Mesendoderm (in vitro differentiated cells): ENCODE data around the gene GOLGA3.
"Not testable (repeated sequence)": the region's sequence is repeated elsewhere in the genome, so short reads cannot be mapped to it uniquely, and the experiment has no call there.

ENCODE experiments used
- DNase-seq: peaks from one replicate; pipeline ENCODE4 v3.0.0; 2013
- H2AK5ac ChIP-seq: 2 replicates; pipeline ENCODE4 v1.6.1; 2013; ENCODE audit warnings: low read length, inconsistent platforms
- H2BK120ac ChIP-seq: 2 replicates; pipeline ENCODE4 v1.6.1; 2013; ENCODE audit warnings: low read depth, mild to moderate bottlenecking, low read length, moderate library complexity, mixed read lengths
- H2BK15ac ChIP-seq: replicated peaks from 2 replicates; pipeline ENCODE4 v1.6.1; 2013; ENCODE audit warnings: low read depth, mild to moderate bottlenecking, moderate library complexity
- H2BK5ac ChIP-seq: 2 replicates; pipeline ENCODE4 v1.6.1; 2013; ENCODE audit warnings: low read length, inconsistent platforms
- H3K18ac ChIP-seq: 2 replicates; pipeline ENCODE4 v1.6.1; 2013; ENCODE audit warnings: mild to moderate bottlenecking, low read length, mixed read lengths
- H3K23ac ChIP-seq: one replicate; pipeline ENCODE4 v1.6.1; 2013; ENCODE audit warnings: low read length
- H3K27ac ChIP-seq: 2 replicates; pipeline ENCODE4 v1.5.1; 2013; ENCODE audit warnings: low read depth, mild to moderate bottlenecking, inconsistent platforms, low read length, moderate library complexity
- H3K27me3 ChIP-seq: 2 replicates; pipeline ENCODE4 v1.6.1; 2013; ENCODE audit warnings: low read length, control low read depth, mild to moderate bottlenecking, inconsistent platforms; ENCODE audit not compliant: insufficient read depth, poor library complexity
- H3K36me3 ChIP-seq: 2 replicates; pipeline ENCODE4 v1.6.1; 2013; ENCODE audit warnings: low read length, inconsistent platforms; ENCODE audit not compliant: control insufficient read depth, insufficient read depth
- H3K4ac ChIP-seq: one replicate; pipeline ENCODE4 v1.6.1; 2013; ENCODE audit warnings: low read depth, mild to moderate bottlenecking, low read length, moderate library complexity
- H3K4me1 ChIP-seq: 2 replicates; pipeline ENCODE4 v1.6.1; 2013; ENCODE audit warnings: low read depth, low read length, inconsistent platforms; ENCODE audit not compliant: control insufficient read depth
- H3K4me2 ChIP-seq: 2 replicates; pipeline ENCODE4 v1.6.1; 2013; ENCODE audit warnings: low read length
- H3K4me3 ChIP-seq: 2 replicates; pipeline ENCODE4 v1.5.1; 2013; ENCODE audit warnings: mild to moderate bottlenecking, low read length
- H3K56ac ChIP-seq: one replicate; pipeline ENCODE4 v1.6.1; 2013; ENCODE audit warnings: low read length
- H3K79me1 ChIP-seq: 2 replicates; pipeline ENCODE4 v1.6.1; 2013; ENCODE audit warnings: low read length, inconsistent platforms
- H3K79me2 ChIP-seq: 2 replicates; pipeline ENCODE4 v1.6.1; 2013; ENCODE audit warnings: mild to moderate bottlenecking, low read length; ENCODE audit not compliant: control insufficient read depth, insufficient read depth
- H3K9ac ChIP-seq: 2 replicates; pipeline ENCODE4 v1.6.1; 2013; ENCODE audit warnings: low read length, inconsistent platforms
- H4K5ac ChIP-seq: one replicate; pipeline ENCODE4 v1.6.1; 2013; ENCODE audit warnings: low read length
- H4K8ac ChIP-seq: one replicate; pipeline ENCODE4 v1.6.1; 2013; ENCODE audit warnings: low read depth, mild to moderate bottlenecking, control low read depth, low read length, moderate library complexity
- WGBS: extraction: QIAGEN DNeasy Blood & Tissue Kit; methylation state at CpG from one replicate; pipeline ENCODE4 v1.1.7; 2013; ENCODE audit warnings: low lambda C conversion rate, missing lambda C conversion rate; ENCODE audit not compliant: insufficient coverage; ENCODE audit errors: extremely low coverage; 5-methylcytosine and 5-hydroxymethylcytosine counted together

GOLGA3 gene

GRCh38 chr12:132818562-132818961 is 10.1 kb downstream of the GOLGA3 start:
- DNase-seq, result no peak
- no peak overlapping the region for H2BK15ac ChIP-seq
- no peak overlapping the region for H3K18ac ChIP-seq
- H3K23ac ChIP-seq, result no peak overlapping the region
- no peak overlapping the region for H2BK120ac ChIP-seq
- H4K8ac ChIP-seq, result no peak overlapping the region
- no peak overlapping the region for H3K4me2 ChIP-seq
- peaks cover 3% of the 10 kb centered on the region for H3K79me1 ChIP-seq
- no peak overlapping the region for H3K4ac ChIP-seq
- H3K36me3 ChIP-seq, result peaks cover 15% of the 10 kb centered on the region
- H3K79me2 ChIP-seq, result no peaks in the 10 kb centered on the region
- H4K5ac ChIP-seq, result no peak overlapping the region
- no peak overlapping the region for H2BK5ac ChIP-seq
- no peak overlapping the region for H3K56ac ChIP-seq
- 100% methylated on average over 1 of the region's 8 CpGs for WGBS
- no peak overlapping the region for H3K9ac ChIP-seq
- H2AK5ac ChIP-seq, result no peak overlapping the region
- no peaks in the 10 kb centered on the region for H3K4me1 ChIP-seq
- no peaks in the 10 kb centered on the region for H3K27me3 ChIP-seq
- H3K27ac ChIP-seq, result no peak overlapping the region
- no peak overlapping the region for H3K4me3 ChIP-seq

DNA sequence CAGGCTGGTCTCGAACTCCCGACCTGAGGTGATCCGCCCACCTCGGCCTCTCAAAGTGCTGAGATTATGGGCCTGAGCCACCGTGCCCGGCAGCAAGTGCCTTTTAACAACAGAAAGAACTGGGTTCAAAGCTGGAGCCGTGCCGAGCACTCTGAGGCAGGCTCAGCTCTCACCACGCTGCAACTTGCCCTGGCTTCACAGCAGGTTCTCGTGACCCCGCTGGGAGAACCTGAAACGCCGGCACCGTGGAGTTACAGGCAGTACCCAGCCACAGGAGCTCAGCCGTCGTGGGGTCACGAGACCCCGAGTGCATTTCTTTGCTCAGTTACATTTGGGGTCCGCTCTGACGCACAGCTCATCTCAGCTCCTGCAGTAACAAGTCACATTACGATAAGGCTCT is 14.4 kb downstream of the GOLGA3 start:
- H3K56ac ChIP-seq, result no peak overlapping the region
- no peak overlapping the region for H2BK15ac ChIP-seq
- H2BK120ac ChIP-seq, result no peak overlapping the region
- no peak overlapping the region for H3K9ac ChIP-seq
- H3K18ac ChIP-seq, result no peak overlapping the region
- H3K4me1 ChIP-seq, result no peaks in the 10 kb centered on the region
- no peak overlapping the region for H2AK5ac ChIP-seq
- no peak overlapping the region for H3K23ac ChIP-seq
- H3K79me2 ChIP-seq, result no peaks in the 10 kb centered on the region
- DNase-seq, result no peak
- WGBS, result no CpG with 5 or more reads among the region's 21 CpGs
- H3K4ac ChIP-seq, result no peak overlapping the region
- H3K27ac ChIP-seq, result no peak overlapping the region
- no peaks in the 10 kb centered on the region for H3K27me3 ChIP-seq
- no peaks in the 10 kb centered on the region for H3K79me1 ChIP-seq
- no peak overlapping the region for H4K5ac ChIP-seq
- no peak overlapping the region for H3K4me3 ChIP-seq
- H3K36me3 ChIP-seq, result peaks cover 15% of the 10 kb centered on the region
- no peak overlapping the region for H4K8ac ChIP-seq
- H2BK5ac ChIP-seq, result no peak overlapping the region
- no peak overlapping the region for H3K4me2 ChIP-seq

DNA sequence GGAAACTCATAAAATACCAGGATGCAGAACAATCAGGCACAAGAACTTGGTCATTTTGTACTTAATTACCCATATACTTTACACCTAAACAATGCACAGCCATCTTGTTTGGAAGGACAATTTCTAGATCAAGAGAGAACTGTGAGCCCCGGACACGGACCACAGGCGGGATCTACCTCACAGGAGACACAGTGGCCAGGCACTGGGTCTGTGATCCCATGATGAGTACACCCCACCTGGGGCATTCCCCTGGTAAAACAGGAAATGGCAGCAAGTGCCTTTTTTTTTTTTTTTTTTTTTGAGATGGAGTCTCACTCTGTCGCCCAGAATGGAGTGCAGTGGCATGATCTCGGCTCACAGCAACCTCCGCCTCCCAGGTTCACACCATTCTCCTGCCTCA is 15.2 kb downstream of the GOLGA3 start:
- H3K79me2 ChIP-seq, result no peaks in the 10 kb centered on the region
- H3K4me3 ChIP-seq, result no peak overlapping the region
- H2BK15ac ChIP-seq, result no peak overlapping the region
- peaks cover 14% of the 10 kb centered on the region for H3K36me3 ChIP-seq
- H3K27me3 ChIP-seq, result no peaks in the 10 kb centered on the region
- H3K4me1 ChIP-seq, result no peaks in the 10 kb centered on the region
- no peak overlapping the region for H3K23ac ChIP-seq
- H2BK120ac ChIP-seq, result no peak overlapping the region
- H2AK5ac ChIP-seq, result no peak overlapping the region
- H3K56ac ChIP-seq, result no peak overlapping the region
- H3K4ac ChIP-seq, result no peak overlapping the region
- no peak overlapping the region for H4K8ac ChIP-seq
- no peak overlapping the region for H3K4me2 ChIP-seq
- WGBS, result no CpG with 5 or more reads among the region's 6 CpGs
- no peak overlapping the region for H3K9ac ChIP-seq
- no peak overlapping the region for H2BK5ac ChIP-seq
- DNase-seq, result no peak
- H3K27ac ChIP-seq, result no peak overlapping the region
- H3K79me1 ChIP-seq, result no peaks in the 10 kb centered on the region
- H3K18ac ChIP-seq, result no peak overlapping the region
- H4K5ac ChIP-seq, result no peak overlapping the region

GRCh38 chr12:132812631-132813305 is 15.9 kb downstream of the GOLGA3 start:
- H3K79me2 ChIP-seq, result no peaks in the 10 kb centered on the region
- H3K4me1 ChIP-seq, result no peaks in the 10 kb centered on the region
- H2AK5ac ChIP-seq, result no peak overlapping the region
- no peak overlapping the region for H3K4me3 ChIP-seq
- no peak overlapping the region for H3K27ac ChIP-seq
- no peak for DNase-seq
- H3K27me3 ChIP-seq, result no peaks in the 10 kb centered on the region
- no peak overlapping the region for H3K4me2 ChIP-seq
- H3K56ac ChIP-seq, result no peak overlapping the region
- H3K4ac ChIP-seq, result no peak overlapping the region
- no peak overlapping the region for H3K23ac ChIP-seq
- H4K8ac ChIP-seq, result no peak overlapping the region
- H4K5ac ChIP-seq, result no peak overlapping the region
- no peak overlapping the region for H3K9ac ChIP-seq
- H3K36me3 ChIP-seq, result peaks cover 16% of the 10 kb centered on the region
- no peak overlapping the region for H2BK15ac ChIP-seq
- peaks cover 2% of the 10 kb centered on the region for H3K79me1 ChIP-seq
- no CpG with 5 or more reads among the region's 8 CpGs for WGBS
- H3K18ac ChIP-seq, result no peak overlapping the region
- no peak overlapping the region for H2BK120ac ChIP-seq
- H2BK5ac ChIP-seq, result no peak overlapping the region

DNA sequence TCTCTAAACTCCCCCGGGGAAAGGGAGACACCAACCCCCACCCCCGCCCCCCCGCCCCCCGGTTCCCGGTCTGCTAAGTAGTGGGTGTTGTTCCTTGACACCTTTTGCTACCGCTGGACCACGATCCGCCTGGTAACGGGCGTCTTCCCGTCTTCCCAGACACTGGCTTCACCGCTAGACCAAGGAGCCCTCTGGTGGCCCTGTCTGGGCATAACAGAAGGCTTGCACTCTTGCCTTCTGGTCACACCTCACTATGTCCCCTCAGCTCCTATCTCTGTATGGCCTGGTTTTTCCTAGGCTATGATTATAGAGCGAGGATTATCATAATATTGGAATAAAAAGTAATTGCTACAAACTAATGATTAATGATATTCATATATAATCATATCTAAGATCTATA is 19.3 kb downstream of the GOLGA3 start:
- not testable (repeated sequence) for H2AK5ac ChIP-seq, H3K9ac ChIP-seq, H2BK5ac ChIP-seq, H4K8ac ChIP-seq, H4K5ac ChIP-seq, H3K4me1 ChIP-seq, H3K27ac ChIP-seq, H3K56ac ChIP-seq, H3K18ac ChIP-seq, H3K4me2 ChIP-seq, H3K23ac ChIP-seq, H3K4me3 ChIP-seq, H3K79me1 ChIP-seq, H2BK15ac ChIP-seq, H3K27me3 ChIP-seq, H3K4ac ChIP-seq, H2BK120ac ChIP-seq
- peaks cover 11% of the 10 kb centered on the region for H3K79me2 ChIP-seq
- peaks cover 19% of the 10 kb centered on the region for H3K36me3 ChIP-seq
- peak; percentile 62 for DNase-seq
- WGBS, result no CpG with 5 or more reads among the region's 13 CpGs
